CD4-positive, alpha-beta T cell treated with Interleukin-10 for 1 hour (primary cell): ENCODE results near the gene DLK1.

Experiments used
- DNase-seq: peaks from one replicate; pipeline ENCODE4 v3.0.0-alpha.2; 2020

DLK1 gene

GRCh38 chr14:100765991-100766390 is 39.3 kb downstream of the DLK1 start:
- no peak for DNase-seq

- no peak for DNase-seq
Measured at GRCh38 chr14:100767003-100767787, 40.5 kb downstream of the DLK1 start.

GRCh38 chr14:100767788-100768536 is 41.3 kb downstream of the DLK1 start:
- no peak for DNase-seq

DNA sequence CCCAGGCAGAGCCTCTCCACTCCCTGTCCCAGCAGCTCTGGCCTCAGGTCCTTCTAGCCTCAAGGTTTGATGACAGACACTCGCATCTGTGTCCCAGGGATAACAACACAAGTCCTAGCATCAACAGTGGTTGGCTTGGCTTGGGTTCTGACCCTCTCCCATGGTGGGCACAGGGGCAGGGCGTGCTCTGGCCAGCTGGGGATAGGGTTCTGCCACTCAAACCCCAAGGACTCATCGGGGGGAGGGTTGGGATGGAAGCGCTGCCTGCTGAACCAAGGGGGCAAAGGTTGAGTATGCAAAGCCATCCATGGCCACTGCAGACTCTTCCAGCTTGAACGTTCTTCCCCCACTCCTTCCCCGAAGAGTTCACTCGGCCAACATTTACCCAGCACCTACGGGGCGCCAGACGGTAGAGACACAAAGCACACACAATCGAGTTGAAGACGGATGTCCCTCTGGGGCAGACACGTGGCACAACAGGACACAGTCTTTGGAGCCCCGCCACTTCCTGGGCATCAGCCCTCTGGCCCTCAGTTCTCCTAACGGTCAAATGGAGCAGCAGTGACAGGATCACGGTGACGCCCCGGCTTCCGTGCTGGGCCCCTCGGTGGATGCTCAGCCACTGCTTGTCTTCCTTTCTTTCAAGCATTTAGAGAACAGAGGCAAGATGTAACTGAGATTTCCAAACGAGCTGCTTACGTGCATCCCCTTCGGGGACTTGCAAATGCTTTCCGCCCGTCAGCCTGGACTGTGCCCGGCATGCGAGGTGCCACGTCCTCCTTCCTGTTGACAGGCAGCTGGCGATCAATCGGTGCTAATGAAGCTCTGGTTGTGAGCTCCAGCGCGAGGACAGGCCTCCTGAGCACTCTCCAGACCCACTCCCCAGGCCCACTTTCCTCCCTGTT is 42.6 kb downstream of the DLK1 start:
- no peak for DNase-seq

GRCh38 chr14:100770046-100770445 is 43.4 kb downstream of the DLK1 start:
- no peak for DNase-seq

DNA sequence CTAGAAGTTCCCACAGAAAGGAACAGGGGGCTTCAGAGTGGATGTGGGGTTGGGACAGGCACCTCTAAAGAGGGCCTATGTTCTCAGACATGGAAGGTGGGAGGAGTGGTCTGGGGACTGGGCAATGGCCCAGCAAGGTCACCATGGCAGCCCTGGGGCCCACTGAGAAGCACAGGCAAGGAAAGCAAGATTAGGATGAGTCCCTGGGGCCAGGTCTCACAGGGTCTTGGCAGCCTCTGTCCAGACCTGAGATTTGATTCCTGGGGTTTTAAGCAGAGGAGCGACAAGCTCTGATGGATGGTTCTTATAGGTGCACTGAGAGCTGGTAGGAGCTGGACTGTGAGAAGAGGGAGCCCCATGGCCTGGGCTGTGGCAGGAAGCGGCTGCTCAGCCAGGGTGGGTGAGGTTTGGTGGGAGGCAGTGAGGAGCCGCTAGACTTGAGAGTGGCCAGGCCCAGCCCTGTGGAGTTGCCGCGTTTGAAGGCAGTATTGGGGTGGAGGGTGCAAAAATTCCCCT is 44.0 kb downstream of the DLK1 start:
- no peak for DNase-seq

- no peak for DNase-seq
Measured at GRCh38 chr14:100771121-100771800, 44.6 kb downstream of the DLK1 start.

DNA sequence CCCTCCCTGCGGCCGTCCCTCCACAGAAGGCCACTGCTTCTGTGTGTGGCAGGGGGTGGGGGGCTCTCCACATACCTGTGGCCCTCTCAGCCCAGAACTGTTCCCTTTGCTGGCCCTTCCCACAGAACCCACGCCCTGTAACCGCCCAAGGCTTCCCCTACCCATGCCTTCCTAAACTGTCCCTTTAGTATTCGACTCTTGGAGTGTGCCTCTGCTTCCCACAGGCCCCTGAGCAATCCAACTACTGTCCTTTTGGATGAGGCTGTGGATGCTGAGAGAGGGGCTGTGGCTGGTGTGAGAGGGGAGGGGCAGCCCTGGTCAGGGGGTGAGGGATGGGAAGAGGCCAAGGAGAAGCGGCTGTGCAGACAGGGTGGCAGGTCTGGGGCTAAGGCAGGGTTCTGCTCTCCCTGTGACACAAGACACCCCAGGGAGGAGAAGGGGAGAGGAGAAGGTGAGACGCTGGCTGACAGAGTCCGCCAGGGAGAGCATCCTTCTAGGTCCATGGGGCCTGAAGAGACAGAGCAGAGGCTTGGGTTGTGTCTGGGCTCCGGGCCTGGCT is 46.0 kb downstream of the DLK1 start:
- no peak for DNase-seq

- DNase-seq = no peak
Measured at GRCh38 chr14:100773331-100774163, 46.9 kb downstream of the DLK1 start.

DNA sequence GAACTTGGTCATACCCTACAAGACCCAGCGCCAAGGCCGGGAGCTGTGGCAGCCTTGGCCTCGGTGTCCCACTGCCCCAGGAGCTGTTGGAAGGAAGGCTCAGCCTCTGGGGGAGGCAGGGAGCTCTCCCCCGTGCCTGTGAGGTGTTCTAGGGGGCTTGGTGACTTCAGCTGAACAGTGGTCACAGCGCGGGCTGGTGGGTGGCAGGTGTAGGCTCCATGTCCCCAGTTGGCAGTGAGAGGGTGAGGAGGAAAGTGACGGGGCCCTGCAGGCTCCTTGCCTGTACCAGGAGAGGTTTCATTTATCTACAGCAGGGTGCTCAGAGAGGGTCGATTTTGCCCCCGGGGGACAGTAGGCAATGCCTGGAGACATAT is 47.5 kb downstream of the DLK1 start:
- DNase-seq = no peak

DNA sequence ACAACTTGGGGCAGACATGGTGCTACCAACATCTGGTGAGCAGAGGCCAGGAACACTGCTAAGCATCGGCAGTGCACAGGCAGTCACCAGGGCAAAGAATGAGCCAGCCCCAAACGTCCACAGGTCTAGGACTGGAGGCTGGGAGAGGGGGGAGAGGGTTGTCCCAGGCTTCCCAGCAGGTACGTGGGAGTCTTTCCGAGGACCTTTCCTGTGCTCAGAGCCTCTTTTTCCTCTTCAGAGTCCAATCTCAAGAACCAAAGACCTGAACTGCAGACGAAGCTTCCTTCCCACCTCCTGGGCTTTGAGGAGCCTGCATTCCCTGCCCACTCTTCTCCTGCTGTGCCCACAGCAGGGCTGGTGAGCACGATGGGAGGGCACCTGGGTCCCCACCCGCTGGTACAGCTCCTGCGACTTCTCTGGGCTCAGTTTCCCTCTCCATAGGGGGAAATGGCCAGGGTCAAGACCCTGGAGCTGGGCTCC is 48.7 kb downstream of the DLK1 start:
- no peak for DNase-seq

DNA sequence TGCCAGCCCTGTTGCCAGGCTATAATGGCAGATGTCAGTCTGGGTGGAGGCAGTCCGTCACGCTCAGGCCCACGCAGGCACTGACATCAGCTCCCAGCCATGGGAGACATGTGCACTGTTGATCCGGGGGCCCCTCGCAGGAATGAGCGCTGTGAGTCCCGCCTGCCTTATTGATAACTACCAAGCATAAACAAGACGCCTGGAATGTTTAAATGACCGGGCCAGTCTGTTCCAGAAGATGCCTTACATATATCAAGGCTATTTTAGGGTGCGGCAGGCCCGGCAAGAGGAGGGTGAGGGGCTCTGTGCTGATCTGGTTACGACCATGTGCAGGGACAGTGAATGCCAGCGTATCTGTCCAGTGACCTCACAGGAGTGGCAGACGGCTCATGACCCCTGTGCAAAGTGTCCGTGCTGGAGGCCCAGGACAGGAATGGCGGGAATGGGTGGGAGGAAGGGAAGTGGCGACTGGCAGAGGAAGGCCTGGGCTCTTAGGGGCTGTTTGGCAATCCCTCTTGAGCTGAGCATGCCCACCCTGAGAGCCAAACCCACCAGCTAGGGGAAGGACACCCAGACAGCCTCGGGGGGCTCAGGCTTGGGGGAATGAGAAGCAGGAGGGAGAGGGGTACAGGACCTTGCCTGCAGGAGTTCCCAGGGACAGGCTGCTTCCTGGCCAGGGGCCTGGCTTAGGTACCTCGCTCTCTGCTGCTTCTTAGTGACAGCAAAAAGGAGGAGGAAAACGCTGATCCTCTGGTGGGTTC is 49.3 kb downstream of the DLK1 start:
- no peak for DNase-seq

- DNase-seq = no peak
Measured at GRCh38 chr14:100776681-100777365, 50.1 kb downstream of the DLK1 start.

DNA sequence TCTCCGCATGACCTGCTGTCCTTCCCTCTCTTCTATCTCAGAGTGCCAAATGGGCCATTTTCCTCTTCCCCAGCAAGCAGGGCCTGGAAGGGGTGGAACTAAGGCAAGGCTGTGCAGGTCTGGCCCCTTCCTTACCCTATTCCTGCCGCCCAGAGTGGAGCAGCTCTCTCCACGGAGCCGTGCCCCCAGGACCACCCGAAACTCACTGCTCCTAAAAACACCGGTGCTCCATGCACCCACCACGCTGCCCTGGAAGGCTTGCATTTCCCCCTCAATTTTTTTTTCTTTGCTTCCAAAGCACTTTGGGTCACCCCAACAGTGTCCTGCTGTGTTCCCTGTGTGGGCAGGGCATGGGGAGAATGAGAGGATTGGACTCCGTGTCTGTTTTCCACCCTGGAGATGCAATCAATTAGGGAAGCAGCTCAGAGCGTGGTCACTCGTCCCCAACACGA is 50.7 kb downstream of the DLK1 start:
- DNase-seq = no peak

DNA sequence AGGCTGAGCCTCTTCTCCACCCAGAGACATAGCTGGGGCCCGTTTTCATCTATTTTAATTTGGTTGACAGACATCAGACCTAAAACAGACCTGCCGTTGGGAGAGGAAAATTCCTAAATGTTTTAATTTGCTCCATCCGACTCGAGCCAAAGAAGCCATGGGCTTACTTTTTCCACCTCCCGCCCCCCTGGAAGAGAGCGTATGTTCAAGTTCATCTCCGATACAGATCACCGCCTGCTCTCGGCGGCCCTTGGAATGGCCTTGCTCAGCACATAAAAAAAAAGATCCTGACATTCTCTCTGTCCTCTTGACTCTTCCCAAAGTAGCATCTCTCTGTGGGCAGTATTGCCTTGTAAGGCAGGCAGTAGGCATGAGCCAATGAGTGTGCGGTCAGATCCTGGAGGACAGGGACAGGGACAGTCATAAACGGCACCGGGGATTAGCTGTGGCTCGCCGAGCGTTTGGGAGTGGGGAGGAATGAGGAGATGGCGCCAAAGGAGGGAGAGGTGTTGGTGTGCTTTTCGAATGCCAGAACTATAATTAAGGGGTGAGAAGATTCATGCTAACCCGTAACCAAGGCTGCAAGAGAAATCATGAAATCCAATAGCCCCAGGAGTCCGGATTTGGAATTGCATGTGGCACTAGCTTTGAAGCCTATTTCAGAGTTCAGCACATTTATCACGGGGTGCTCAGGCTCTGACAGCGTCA is 51.3 kb downstream of the DLK1 start:
- DNase-seq = no peak

GRCh38 chr14:100778526-100778882 is 51.8 kb downstream of the DLK1 start:
- no peak for DNase-seq

DNA sequence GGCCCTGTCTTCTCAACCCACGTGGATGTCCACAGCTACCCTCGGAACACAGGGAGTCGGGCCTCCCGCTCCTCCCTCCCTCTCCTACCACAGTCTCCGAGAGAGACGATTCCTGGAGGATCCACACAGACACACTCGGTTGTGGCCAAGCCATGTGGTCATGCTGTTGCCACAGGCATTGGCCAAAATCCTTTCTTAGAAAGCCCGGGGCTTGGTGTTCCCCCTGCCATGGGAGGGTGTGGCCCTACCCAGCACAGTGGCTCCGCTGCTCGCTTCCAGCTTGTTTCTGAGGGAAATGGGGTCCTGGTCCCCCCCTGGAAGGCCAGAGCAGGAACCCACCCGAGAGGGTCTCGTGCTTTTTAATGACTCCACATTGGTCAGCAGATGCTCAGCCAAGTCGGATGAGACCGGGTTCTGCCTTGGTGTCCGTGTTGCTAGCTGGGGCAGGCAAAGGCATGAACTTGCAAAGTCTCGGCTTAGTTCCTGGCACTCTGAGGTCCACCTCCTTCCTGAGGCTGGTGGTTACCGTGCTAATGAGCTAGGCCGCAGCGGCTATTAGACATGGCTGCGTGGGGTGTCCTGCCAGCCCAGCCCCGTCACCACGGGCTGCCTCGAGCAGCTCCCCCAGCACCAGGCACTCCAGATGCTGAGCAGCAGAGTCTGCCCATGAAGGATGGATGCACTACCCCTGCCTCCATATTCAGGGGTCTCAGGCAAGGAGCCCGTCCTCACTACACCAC is 52.4 kb downstream of the DLK1 start:
- DNase-seq = no peak

DNA sequence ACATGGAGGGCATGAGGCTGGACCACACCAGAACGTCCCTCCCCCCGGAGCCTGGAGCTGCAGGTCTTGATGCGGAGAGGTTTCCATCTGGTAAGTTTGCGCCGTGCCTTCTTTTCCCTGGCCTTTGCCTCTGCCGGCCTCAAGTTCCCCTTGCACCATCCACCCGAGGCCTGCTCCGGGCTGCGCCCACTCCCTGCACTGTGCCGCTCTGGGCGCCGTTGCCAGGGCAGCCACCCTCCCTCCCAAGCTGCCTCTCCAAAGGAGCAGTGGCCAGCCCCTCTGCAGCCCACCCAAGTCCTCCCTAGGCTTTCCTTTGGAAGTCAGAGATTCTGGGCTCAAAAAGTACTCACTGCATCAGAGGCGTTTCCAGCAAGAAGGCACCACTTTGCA is 53.0 kb downstream of the DLK1 start:
- no peak for DNase-seq
